ENCODE results near the gene CSTB.

The CSTB gene

DNA sequence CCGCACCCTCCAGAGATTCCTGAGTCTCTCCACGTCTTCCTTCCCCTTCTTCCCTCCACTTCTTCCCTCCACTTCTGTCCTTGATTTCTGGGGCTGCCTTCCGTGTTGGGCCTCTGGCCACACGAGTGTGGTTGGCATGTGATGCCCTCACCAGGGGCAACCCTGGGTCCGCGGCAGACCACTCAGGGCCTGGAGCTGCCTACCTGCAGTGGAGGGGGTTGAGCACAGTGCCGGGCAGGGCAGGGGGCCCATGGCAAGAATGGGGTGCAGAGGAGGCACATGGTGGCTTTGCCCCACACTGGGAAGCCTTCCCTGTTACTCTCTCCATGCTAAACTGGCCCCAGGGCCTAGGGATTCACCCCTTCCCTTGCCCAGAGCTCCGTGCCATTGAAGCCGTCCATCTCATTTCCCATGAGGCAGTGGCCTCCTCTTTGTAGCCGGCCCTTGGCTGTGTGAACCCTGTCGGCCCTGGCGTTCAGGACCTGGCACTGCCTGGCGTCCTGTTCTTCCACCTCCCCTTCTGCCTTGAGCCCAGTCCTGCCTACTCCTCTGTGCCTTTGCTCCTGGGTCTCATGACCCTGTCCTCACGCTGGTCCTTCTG is 26.7 kb upstream of the CSTB start:
- DNase-seq (ENCODE audit: low read depth), result no peak
- H3K4me3 ChIP-seq (replicated peaks; ENCODE audit: low read depth, low read length), result no peak overlapping the region
- TF ChIP-seq CTCF (IDR thresholded peaks at IDR 0.05; ENCODE audit: low read length, missing control alignments), result no peak

DNA sequence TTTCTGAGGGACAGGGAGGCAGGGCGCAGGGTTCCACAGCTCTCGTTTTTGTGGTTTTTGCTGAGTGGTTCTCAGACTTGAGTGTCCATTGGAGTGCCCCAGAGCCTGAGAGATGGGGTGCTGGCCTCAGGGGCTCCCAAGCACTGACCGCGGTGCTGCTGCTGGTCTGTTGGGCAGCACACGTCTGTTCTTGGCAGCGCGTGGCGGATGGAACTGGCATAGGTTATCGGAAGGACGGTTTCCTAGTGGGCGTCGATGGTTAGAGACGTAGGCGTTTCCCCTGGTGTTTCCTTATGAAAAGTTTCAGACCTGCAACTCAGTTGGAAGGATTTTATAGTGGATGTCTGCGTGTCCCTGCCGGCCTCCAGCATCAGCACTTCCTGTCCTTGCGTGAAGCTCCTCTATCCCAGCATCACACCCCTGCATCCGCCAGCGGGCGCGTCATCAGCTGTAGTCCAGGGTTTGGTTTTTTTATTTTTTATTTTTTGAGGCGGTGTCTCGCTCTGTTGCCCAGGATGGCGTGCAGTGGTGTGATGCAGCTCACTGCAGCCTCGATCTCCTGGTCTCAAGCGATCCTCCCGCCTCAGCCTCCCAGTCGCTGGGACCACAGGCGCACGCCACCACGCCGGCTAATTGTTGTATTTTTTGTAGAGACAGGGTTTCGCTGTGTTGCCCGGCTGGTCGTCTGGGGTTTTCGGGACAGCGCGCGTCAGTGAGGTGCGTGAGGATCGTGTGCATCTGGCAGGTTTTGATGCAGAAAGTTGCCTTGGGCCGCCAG is 25.1 kb upstream of the CSTB start:
- no peak for DNase-seq (ENCODE audit: low read depth)
- H3K4me3 ChIP-seq (replicated peaks; ENCODE audit: low read depth, low read length), result no peak overlapping the region
- TF ChIP-seq CTCF (IDR thresholded peaks at IDR 0.05; ENCODE audit: low read length, missing control alignments), result no peak

DNA sequence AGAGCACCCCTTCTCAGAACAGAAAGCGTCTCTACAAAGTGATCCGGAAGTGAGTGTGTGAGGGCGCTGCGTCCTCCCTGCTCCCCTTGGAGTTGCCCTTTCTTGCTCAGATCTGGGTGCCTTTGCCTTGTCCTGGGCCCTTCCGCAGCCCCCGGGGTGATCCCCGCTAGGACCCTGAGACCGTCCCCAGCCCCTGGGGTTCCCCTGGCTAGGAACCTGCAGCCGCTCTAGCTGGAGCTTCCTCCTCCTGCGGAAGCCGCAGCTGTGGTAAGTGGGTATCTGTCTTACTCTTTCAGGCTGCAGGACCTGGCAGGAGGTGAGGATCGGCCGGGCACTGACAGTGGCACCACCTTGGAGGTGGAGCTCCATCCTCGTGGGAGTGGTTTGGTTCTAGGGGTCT is 24.5 kb upstream of the CSTB start:
- no peak for DNase-seq (ENCODE audit: low read depth)
- no peak overlapping the region for H3K4me3 ChIP-seq (replicated peaks; ENCODE audit: low read depth, low read length)
- no peak for TF ChIP-seq CTCF (IDR thresholded peaks at IDR 0.05; ENCODE audit: low read length, missing control alignments)

GRCh38 chr21:43800124-43800523 is 24.0 kb upstream of the CSTB start:
- no peak for DNase-seq (ENCODE audit: low read depth)
- TF ChIP-seq CTCF (IDR thresholded peaks at IDR 0.05; ENCODE audit: low read length, missing control alignments), result no peak
- no peak overlapping the region for H3K4me3 ChIP-seq (replicated peaks; ENCODE audit: low read depth, low read length)

- no peak for DNase-seq (ENCODE audit: low read depth)
- no peak overlapping the region for H3K4me3 ChIP-seq (replicated peaks; ENCODE audit: low read depth, low read length)
- no peak for TF ChIP-seq CTCF (IDR thresholded peaks at IDR 0.05; ENCODE audit: low read length, missing control alignments)
These were observed 23.3 kb upstream of the CSTB start for GRCh38 chr21:43799301-43799840.

DNA sequence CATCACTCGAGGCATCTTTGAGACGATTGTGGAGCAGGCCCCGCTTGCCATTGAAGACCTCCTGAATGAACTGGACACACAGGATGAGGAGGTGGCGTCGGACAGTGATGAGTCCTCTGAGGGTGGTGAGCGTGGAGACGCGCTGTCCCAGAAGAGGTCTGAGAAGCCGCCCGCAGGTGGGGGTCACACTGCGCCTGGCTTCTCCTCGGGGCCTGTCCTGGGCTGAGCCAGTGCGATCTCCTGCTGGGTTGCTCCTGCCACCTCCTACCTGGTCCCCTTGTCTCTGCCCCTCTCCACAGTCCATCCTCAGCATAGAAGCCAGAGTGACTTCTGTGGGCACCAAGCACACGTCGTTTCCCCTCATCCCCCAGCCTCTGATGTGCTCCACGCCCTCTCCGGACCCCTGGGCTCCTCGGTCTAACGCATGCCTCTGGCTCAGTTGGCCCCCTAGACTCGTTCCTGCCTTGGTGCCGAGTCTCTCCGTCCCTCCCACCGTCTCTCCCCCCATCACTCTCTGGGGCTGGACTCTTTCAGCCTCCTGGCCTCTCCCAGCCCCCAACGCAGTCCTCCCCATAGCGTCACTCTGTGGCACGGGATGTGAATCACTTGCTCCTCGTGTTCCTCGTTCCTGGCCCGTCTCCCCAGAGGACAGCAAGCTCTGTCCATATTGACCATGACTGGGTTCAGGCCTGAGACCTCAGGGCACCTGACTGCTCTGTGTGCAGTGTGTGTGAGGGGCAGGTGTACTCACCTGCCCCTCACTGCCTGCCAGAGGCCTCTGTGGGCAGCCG is 22.0 kb upstream of the CSTB start:
- DNase-seq (ENCODE audit: low read depth), result no peak
- H3K4me3 ChIP-seq (replicated peaks; ENCODE audit: low read depth, low read length), result no peak overlapping the region
- no peak for TF ChIP-seq CTCF (IDR thresholded peaks at IDR 0.05; ENCODE audit: low read length, missing control alignments)

All from fibroblast of pulmonary artery (primary cell).